Osteoblast (primary cell): ENCODE data around the gene SCAF11. TPM values are rescaled to one million over a fixed set of nuclear protein-coding genes. Genes with fewer than 3 reads are reported as not detected.

ENCODE experiments used
- DNase-seq: peaks from one replicate; pipeline ENCODE4 v3.0.0; 2011; ENCODE audit warnings: low spot score, mixed read lengths; ENCODE audit not compliant: insufficient read length; ENCODE audit errors: missing footprints
- H2AFZ ChIP-seq: 2 replicates; pipeline ENCODE4 v1.6.0; 2011; ENCODE audit warnings: mild to moderate bottlenecking, low read length
- H3K27ac ChIP-seq: 2 replicates; pipeline ENCODE4 v1.5.1; 2011; ENCODE audit warnings: mild to moderate bottlenecking, low read depth, low read length, moderate library complexity
- H3K27me3 ChIP-seq: 2 replicates; pipeline ENCODE4 v1.6.0; 2012; ENCODE audit warnings: mild to moderate bottlenecking, control low read depth, inconsistent platforms, low read length, moderate library complexity; ENCODE audit not compliant: insufficient read depth
- H3K36me3 ChIP-seq: 2 replicates; pipeline ENCODE4 v1.5.1; 2011; ENCODE audit warnings: mild to moderate bottlenecking, low read length, control low read depth, moderate library complexity; ENCODE audit not compliant: insufficient read depth
- H3K4me1 ChIP-seq: 2 replicates; pipeline ENCODE4 v1.5.1; 2011; ENCODE audit warnings: mild to moderate bottlenecking, low read length, control low read depth, moderate library complexity; ENCODE audit not compliant: insufficient read depth
- H3K4me2 ChIP-seq: 2 replicates; pipeline ENCODE4 v1.6.0; 2011; ENCODE audit warnings: mild to moderate bottlenecking, low read length; ENCODE audit not compliant: insufficient read depth
- H3K4me3 ChIP-seq: fragments of 200-600 bp; sonication (generic); 3 replicates; pipeline ENCODE4 v1.5.1; 2012; ENCODE audit warnings: mild to moderate bottlenecking, low read length, inconsistent platforms; ENCODE audit not compliant: insufficient read depth
- H3K79me2 ChIP-seq: 2 replicates; pipeline ENCODE4 v1.6.0; 2012; ENCODE audit warnings: mild to moderate bottlenecking, low read length, control low read depth, inconsistent platforms; ENCODE audit not compliant: insufficient read depth
- H3K9me3 ChIP-seq: 2 replicates; pipeline ENCODE4 v1.5.1; 2011; ENCODE audit warnings: low read depth, low read length, control low read depth
- H4K20me1 ChIP-seq: 2 replicates; pipeline ENCODE4 v1.6.0; 2012; ENCODE audit warnings: mild to moderate bottlenecking, low read length, control low read depth; ENCODE audit not compliant: insufficient read depth
- CTCF ChIP-seq: IDR thresholded peaks from 2 replicates; pipeline ENCODE4 v1.5.1; 2011; ENCODE audit warnings: mild to moderate bottlenecking, low read depth, low read length, moderate library complexity; ENCODE audit errors: extremely low read depth
- total RNA-seq: library from RNA; depleted of rRNA; stranded (reverse); fragments of >200 nt; gene quantifications from 2 replicates; pipeline ENCODE4 v1.2.3, GENCODE V29; 2012

Gene SCAF11
- total RNA-seq, 1 donor = 132 TPM

GRCh38 chr12:45973526-45973925, 16.8 kb downstream of the SCAF11 start:
- DNase-seq = no peak
- Histone ChIP-seq H3K9me3 (no peaks in the 10 kb centered on the region), H3K79me2 (peaks cover 87% of the 10 kb centered on the region), H3K4me2 (peak overlapping the region; percentile 61), H2AFZ (no peak overlapping the region), H4K20me1 (peaks cover 32% of the 10 kb centered on the region), H3K27me3 (no peaks in the 10 kb centered on the region), H3K4me1 (peaks cover 33% of the 10 kb centered on the region), H3K27ac (peak overlapping the region; percentile 64), H3K4me3 (peak overlapping the region; percentile 27), H3K36me3 (no peaks in the 10 kb centered on the region)
- no peak for TF ChIP-seq CTCF

- Histone ChIP-seq H3K4me2 (no peak overlapping the region), H3K27me3 (no peaks in the 10 kb centered on the region), H3K4me3 (no peak overlapping the region), H2AFZ (no peak overlapping the region), H3K27ac (no peak overlapping the region), H3K36me3 (no peaks in the 10 kb centered on the region), H4K20me1 (peaks cover 22% of the 10 kb centered on the region), H3K79me2 (peaks cover 79% of the 10 kb centered on the region), H3K4me1 (peaks cover 48% of the 10 kb centered on the region), H3K9me3 (no peaks in the 10 kb centered on the region)
- TF ChIP-seq CTCF = no peak
- DNase-seq = no peak
Observed at GRCh38 chr12:45970391-45970790, 20.0 kb downstream of the SCAF11 start.

- Histone ChIP-seq H3K9me3 (no peaks in the 10 kb centered on the region), H3K27ac (no peak overlapping the region), H3K4me2 (no peak overlapping the region), H3K4me1 (peaks cover 41% of the 10 kb centered on the region), H3K27me3 (no peaks in the 10 kb centered on the region), H2AFZ (no peak overlapping the region), H3K36me3 (no peaks in the 10 kb centered on the region), H4K20me1 (peaks cover 12% of the 10 kb centered on the region), H3K79me2 (peaks cover 81% of the 10 kb centered on the region), H3K4me3 (no peak overlapping the region)
- no peak for DNase-seq
- TF ChIP-seq CTCF = no peak
Observed at GRCh38 chr12:45969084-45969483, 21.3 kb downstream of the SCAF11 start.

- no peak for TF ChIP-seq CTCF
- Histone ChIP-seq H3K79me2 (peaks cover 90% of the 10 kb centered on the region), H3K27me3 (no peaks in the 10 kb centered on the region), H2AFZ (no peak overlapping the region), H3K4me2 (peak overlapping the region; percentile 43), H3K36me3 (peaks cover 11% of the 10 kb centered on the region), H4K20me1 (no peaks in the 10 kb centered on the region), H3K27ac (peak overlapping the region; percentile 30), H3K4me1 (peaks cover 20% of the 10 kb centered on the region), H3K9me3 (no peaks in the 10 kb centered on the region), H3K4me3 (no peak overlapping the region)
- DNase-seq = peak; percentile 78
Observed at GRCh38 chr12:45966486-45966885, 23.9 kb downstream of the SCAF11 start.
